IMR-90 (cell line): ENCODE measurements around the gene CEACAM7. TPM values are rescaled to one million over a fixed set of nuclear protein-coding genes. Genes with fewer than 3 reads are reported as not detected.

ENCODE experiments used
- ATAC-seq: fragments of 200-7000 bp; cut with Tn5 transposase; 2 replicates; pipeline ENCODE4 v1.9.1; 2020; ENCODE audit warnings: low read depth, mild to moderate bottlenecking, moderate library complexity
- BruUV-seq: library from RNA; stranded (reverse); fragments of 400-500 nt; replicated peaks from 2 replicates; lab custom pipeline; 2021; lab: Mats Ljungman, UMichigan
- CTCF ChIA-PET: fragments of 300-600 bp; formaldehyde crosslinking; extraction: SDS; loops from one replicate; lab custom pipeline; 2021; ENCODE audit warnings: antibody characterized with exemption; lab: Yijun Ruan, JAX
- POLR2A ChIA-PET: fragments of 300-600 bp; sonication (Branson Sonifier 250); formaldehyde crosslinking; loops from one replicate; lab custom pipeline; 2022; ENCODE audit warnings: antibody characterized with exemption; ENCODE audit not compliant: unreplicated experiment; lab: Charles Lee
- DNase-seq: peaks from one replicate; pipeline ENCODE4 v3.0.0; 2013
- H2AFZ ChIP-seq: replicated peaks from 2 replicates; pipeline ENCODE3; 2013; ENCODE audit warnings: low read length, mild to moderate bottlenecking; ENCODE audit not compliant: poor library complexity
- H2AK5ac ChIP-seq: 2 replicates; pipeline ENCODE4 v1.6.1; 2013; ENCODE audit warnings: low read depth, low read length, inconsistent platforms
- H2AK9ac ChIP-seq: replicated peaks from 2 replicates; pipeline ENCODE3; 2013; ENCODE audit warnings: mild to moderate bottlenecking, low read depth, low read length, moderate library complexity; ENCODE audit not compliant: poor library complexity
- H2BK120ac ChIP-seq: 2 replicates; pipeline ENCODE4 v1.6.1; 2013; ENCODE audit warnings: low read depth, low read length, inconsistent platforms
- H2BK15ac ChIP-seq: 3 replicates; pipeline ENCODE4 v1.6.1; 2013; ENCODE audit warnings: low read depth, low read length, inconsistent platforms
- H2BK20ac ChIP-seq: 2 replicates; pipeline ENCODE4 v1.6.1; 2013; ENCODE audit warnings: low read depth, mild to moderate bottlenecking, inconsistent platforms, low read length, moderate library complexity
- H2BK5ac ChIP-seq: 2 replicates; pipeline ENCODE4 v1.6.1; 2013; ENCODE audit warnings: mild to moderate bottlenecking, low read depth, low read length, inconsistent platforms; ENCODE audit not compliant: poor library complexity, severe bottlenecking
- H3K14ac ChIP-seq: replicated peaks from 2 replicates; pipeline ENCODE4 v1.6.1; 2013; ENCODE audit warnings: low read depth, low read length, inconsistent platforms
- H3K18ac ChIP-seq: 2 replicates; pipeline ENCODE4 v1.6.1; 2013; ENCODE audit warnings: low read depth, low read length, control low read depth
- H3K23ac ChIP-seq: 2 replicates; pipeline ENCODE4 v1.6.1; 2013; ENCODE audit warnings: low read depth, low read length, inconsistent platforms
- H3K27ac ChIP-seq: 2 replicates; pipeline ENCODE4 v1.5.1; 2013; ENCODE audit warnings: mild to moderate bottlenecking, control low read depth, low read length; ENCODE audit not compliant: insufficient read depth
- H3K27me3 ChIP-seq: 2 replicates; pipeline ENCODE4 v1.6.1; 2013; ENCODE audit warnings: low read length; ENCODE audit not compliant: control insufficient read depth, insufficient read depth
- H3K36me3 ChIP-seq: 2 replicates; pipeline ENCODE4 v1.6.1; 2013; ENCODE audit warnings: low read length, mixed read lengths; ENCODE audit not compliant: control insufficient read depth, insufficient read depth
- H3K4ac ChIP-seq: 2 replicates; pipeline ENCODE4 v1.6.1; 2013; ENCODE audit warnings: low read depth, low read length, inconsistent platforms
- H3K4me1 ChIP-seq: 2 replicates; pipeline ENCODE4 v1.6.1; 2013; ENCODE audit warnings: low read length, mixed read lengths; ENCODE audit not compliant: control insufficient read depth, insufficient read depth
- H3K4me2 ChIP-seq: 2 replicates; pipeline ENCODE4 v1.6.1; 2013; ENCODE audit warnings: low read depth, mild to moderate bottlenecking, control low read depth, low read length, moderate library complexity
- H3K4me3 ChIP-seq: 2 replicates; pipeline ENCODE4 v1.5.1; 2013; ENCODE audit warnings: low read depth, mild to moderate bottlenecking, control low read depth, low read length, moderate library complexity; ENCODE audit not compliant: insufficient read depth
- H3K56ac ChIP-seq: 2 replicates; pipeline ENCODE4 v1.6.1; 2013; ENCODE audit warnings: low read length, inconsistent platforms; ENCODE audit not compliant: insufficient read depth; ENCODE audit errors: extremely low read depth
- H3K79me1 ChIP-seq, 2 experiments: 2 replicates each; pipeline ENCODE4 v1.6.1; 2013; ENCODE audit warnings: low read length in 2 of 2, inconsistent platforms in 1 of 2, low read depth in 1 of 2
- H3K9ac ChIP-seq: 2 replicates; pipeline ENCODE4 v1.6.1; 2013; ENCODE audit warnings: low read depth, low read length, control low read depth
- H3K9me1 ChIP-seq: 2 replicates; pipeline ENCODE4 v1.6.1; 2013; ENCODE audit warnings: low read length, inconsistent platforms; ENCODE audit not compliant: insufficient read depth
- H3K9me3 ChIP-seq: 2 replicates; pipeline ENCODE4 v1.6.1; 2013; ENCODE audit warnings: low read length; ENCODE audit not compliant: control insufficient read depth, insufficient read depth
- H4K20me1 ChIP-seq: 2 replicates; pipeline ENCODE4 v1.6.1; 2013; ENCODE audit warnings: low read length, inconsistent platforms; ENCODE audit not compliant: insufficient read depth
- H4K5ac ChIP-seq: 2 replicates; pipeline ENCODE4 v1.6.1; 2013; ENCODE audit warnings: mild to moderate bottlenecking, low read depth, low read length, control low read depth
- H4K8ac ChIP-seq, 2 experiments: 2 replicates each; pipeline ENCODE4 v1.6.1; 2013; ENCODE audit warnings: low read depth in 2 of 2, low read length in 2 of 2, control low read depth in 1 of 2, inconsistent platforms in 1 of 2
- H4K91ac ChIP-seq: 2 replicates; pipeline ENCODE4 v1.6.1; 2013; ENCODE audit warnings: low read depth, low read length, inconsistent platforms; ENCODE audit not compliant: insufficient read depth
- BHLHE40 ChIP-seq: fragments of 150-350 bp; IDR thresholded peaks from 2 replicates; pipeline ENCODE4 v1.6.1; 2016; ENCODE audit warnings: mild to moderate bottlenecking, low read depth, low read length
- CEBPB ChIP-seq: IDR thresholded peaks from 2 replicates; pipeline ENCODE4 v1.6.1; 2012; ENCODE audit warnings: low read depth, low read length, improper control_type of control experiment
- CHD1 ChIP-seq: IDR thresholded peaks from 2 replicates; pipeline ENCODE4 v1.6.1; 2012; ENCODE audit warnings: low read depth, low read length, improper control_type of control experiment
- FOS ChIP-seq: fragments of 150-350 bp; IDR thresholded peaks from 2 replicates; pipeline ENCODE4 v1.6.1; 2016; ENCODE audit warnings: low read depth, low read length
- MAFK ChIP-seq: IDR thresholded peaks from 2 replicates; pipeline ENCODE4 v1.6.1; 2012; ENCODE audit warnings: low read depth, low read length, improper control_type of control experiment
- MAZ ChIP-seq: IDR thresholded peaks from 2 replicates; pipeline ENCODE4 v1.6.1; 2012; ENCODE audit warnings: low read depth, mild to moderate bottlenecking, low read length, improper control_type of control experiment, moderate library complexity, borderline replicate concordance
- MXI1 ChIP-seq: IDR thresholded peaks from 2 replicates; pipeline ENCODE4 v1.6.1; 2012; ENCODE audit warnings: low read depth, mild to moderate bottlenecking, low read length, moderate library complexity, borderline replicate concordance
- NFE2L2 ChIP-seq: fragments of 150-350 bp; IDR thresholded peaks from 2 replicates; pipeline ENCODE4 v1.6.1; 2016; ENCODE audit warnings: low read depth, mild to moderate bottlenecking, low read length
- POLR2A ChIP-seq: IDR thresholded peaks from 2 replicates; pipeline ENCODE4 v1.6.1; 2012; ENCODE audit warnings: mild to moderate bottlenecking, low read depth, low read length
- RCOR1 ChIP-seq: IDR thresholded peaks from 2 replicates; pipeline ENCODE4 v1.6.1; 2012; ENCODE audit warnings: mild to moderate bottlenecking, low read length, improper control_type of control experiment; ENCODE audit not compliant: insufficient replicate concordance
- RFX5 ChIP-seq: IDR thresholded peaks from 2 replicates; pipeline ENCODE4 v1.8.0; 2012; ENCODE audit warnings: low read depth, mild to moderate bottlenecking, low read length, moderate library complexity
- SMC3 ChIP-seq: fragments of 150-350 bp; IDR thresholded peaks from 2 replicates; pipeline ENCODE4 v1.6.1; 2016; ENCODE audit warnings: low read depth, mild to moderate bottlenecking, antibody characterized with exemption, low read length, moderate library complexity
- WGBS, 2 experiments: methylation state at CpG; one replicate each; pipeline versions ENCODE4 v1.1.5 to v1.1.7; 2013; ENCODE audit warnings: missing lambda C conversion rate in 2 of 2; ENCODE audit not compliant: insufficient read length in 1 of 2; ENCODE audit errors: extremely low coverage in 2 of 2; 5-methylcytosine and 5-hydroxymethylcytosine counted together
- dilution Hi-C: fragments of 300-500 bp; cut with HindIII; formaldehyde crosslinking; loops from one replicate; pipeline ENCODE4 v1.14.3; 2018; ENCODE audit warnings: low sequenced_read_pairs; ENCODE audit not compliant: unreplicated experiment
- in situ Hi-C: fragments of 300-500 bp; cut with MboI; formaldehyde crosslinking; loops from 3 replicates; pipeline ENCODE4 v1.14.3; 2019; ENCODE audit warnings: low sequenced_read_pairs, inconsistent platforms, mixed read lengths
- intact Hi-C: fragments of 100-400 bp; cut with micrococcal nuclease; formaldehyde crosslinking; loops from 2 replicates; pipeline ENCODE4 v1.10.0; 2022
- polyA plus RNA-seq, 3 experiments: library from polyadenylated mRNA; depleted of rRNA; stranded (reverse); fragments of >200 nt; gene quantifications; 2 replicates each; pipeline ENCODE4 v1.2.3, GENCODE V29; 2012; ENCODE audit warnings: low replicate concordance in 1 of 3
- total RNA-seq: library from RNA; depleted of rRNA; stranded (reverse); fragments of >200 nt; gene quantifications from 2 replicates; pipeline ENCODE4 v1.2.3, GENCODE V29; 2012
- TF ChIP-seq, protein P1 (sequence below): fragments of 150-350 bp; IDR thresholded peaks from 2 replicates; pipeline ENCODE4 v1.6.1; 2016; ENCODE audit warnings: low read depth, mild to moderate bottlenecking, low read length, moderate library complexity, borderline replicate concordance
- TF ChIP-seq, protein P2 (sequence below): fragments of 150-350 bp; IDR thresholded peaks from 2 replicates; pipeline ENCODE4 v1.6.1; 2017; ENCODE audit warnings: mild to moderate bottlenecking, antibody characterized with exemption, low read length, low read depth
- TF ChIP-seq, protein P3 (sequence below): conservative IDR thresholded peaks from 2 replicates; pipeline ENCODE4 v1.5.1; 2012; ENCODE audit warnings: mild to moderate bottlenecking, low read depth, low read length, improper control_type of control experiment

The CEACAM7 gene
- total and polyA plus RNA-seq, 2 of the 4 experiments (the other 2 are of a cell fraction), result not detected

DNA sequence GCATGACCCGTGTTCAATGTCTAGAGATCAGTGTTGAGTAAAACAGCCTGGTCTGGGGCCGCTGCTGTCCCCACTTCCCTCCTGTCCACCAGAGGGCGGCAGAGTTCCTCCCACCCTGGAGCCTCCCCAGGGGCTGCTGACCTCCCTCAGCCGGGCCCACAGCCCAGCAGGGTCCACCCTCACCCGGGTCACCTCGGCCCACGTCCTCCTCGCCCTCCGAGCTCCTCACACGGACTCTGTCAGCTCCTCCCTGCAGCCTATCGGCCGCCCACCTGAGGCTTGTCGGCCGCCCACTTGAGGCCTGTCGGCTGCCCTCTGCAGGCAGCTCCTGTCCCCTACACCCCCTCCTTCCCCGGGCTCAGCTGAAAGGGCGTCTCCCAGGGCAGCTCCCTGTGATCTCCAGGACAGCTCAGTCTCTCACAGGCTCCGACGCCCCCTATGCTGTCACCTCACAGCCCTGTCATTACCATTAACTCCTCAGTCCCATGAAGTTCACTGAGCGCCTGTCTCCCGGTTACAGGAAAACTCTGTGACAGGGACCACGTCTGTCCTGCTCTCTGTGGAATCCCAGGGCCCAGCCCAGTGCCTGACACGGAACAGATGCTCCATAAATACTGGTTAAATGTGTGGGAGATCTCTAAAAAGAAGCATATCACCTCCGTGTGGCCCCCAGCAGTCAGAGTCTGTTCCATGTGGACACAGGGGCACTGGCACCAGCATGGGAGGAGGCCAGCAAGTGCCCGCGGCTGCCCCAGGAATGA lies 18.9 kb upstream of the CEACAM7 start:
- ChIA-PET CTCF (interaction anchor here (1.1 kb wide), 1 partner anchor 9 kb away, joined by 4 read pairs; no protein-coding TSS in a partner anchor), POLR2A (no interaction called here)
- H2BK5ac ChIP-seq, result no peak overlapping the region
- ATAC-seq (peak; percentile 64; the same call in 1 of the 2 replicates), DNase-seq (no peak)
- dilution Hi-C loops, result no loop called here
- H3K9ac ChIP-seq, result no peak overlapping the region
- no peaks in the 10 kb centered on the region for H4K20me1 ChIP-seq
- no peak overlapping the region for H3K27ac ChIP-seq
- 0% methylated on average over 7 of the region's 26 CpGs; no CpG with 5 or more reads in 1 of the 2 experiments for WGBS, 2 experiments
- intact Hi-C loops, result no loop called here
- in situ Hi-C loops, result no loop called here
- no peak overlapping the region for H4K5ac ChIP-seq
- no peak overlapping the region for H3K56ac ChIP-seq
- peak overlapping the region; percentile 28 for H2AK9ac ChIP-seq
- H2AFZ ChIP-seq, result no peak overlapping the region
- H3K4ac ChIP-seq, result no peak overlapping the region
- no peaks in the 10 kb centered on the region for H3K36me3 ChIP-seq
- H2AK5ac ChIP-seq, result no peak overlapping the region
- H3K79me1 ChIP-seq, result no peaks in the 10 kb centered on the region
- no TSS peak for BruUV-seq
- no peaks in the 10 kb centered on the region for H3K9me3 ChIP-seq
- H3K14ac ChIP-seq, result no peak overlapping the region
- H2BK120ac ChIP-seq, result no peak overlapping the region
- no peak overlapping the region for H3K4me2 ChIP-seq
- H2BK20ac ChIP-seq, result no peak overlapping the region
- H3K9me1 ChIP-seq, result no peaks in the 10 kb centered on the region
- H4K91ac ChIP-seq, result no peak overlapping the region
- no peak overlapping the region for H2BK15ac ChIP-seq
- no peaks in the 10 kb centered on the region for H3K4me1 ChIP-seq
- H3K18ac ChIP-seq, result no peak overlapping the region
- H3K27me3 ChIP-seq, result no peaks in the 10 kb centered on the region; the same call in 1 of the 2 replicates
- H4K8ac ChIP-seq, result no peak overlapping the region
- no peak overlapping the region for H3K4me3 ChIP-seq
- H3K23ac ChIP-seq, result no peak overlapping the region
- TF ChIP-seq MAFK, result no peak
- no peak for TF ChIP-seq MAZ
- TF ChIP-seq, protein P1, sequence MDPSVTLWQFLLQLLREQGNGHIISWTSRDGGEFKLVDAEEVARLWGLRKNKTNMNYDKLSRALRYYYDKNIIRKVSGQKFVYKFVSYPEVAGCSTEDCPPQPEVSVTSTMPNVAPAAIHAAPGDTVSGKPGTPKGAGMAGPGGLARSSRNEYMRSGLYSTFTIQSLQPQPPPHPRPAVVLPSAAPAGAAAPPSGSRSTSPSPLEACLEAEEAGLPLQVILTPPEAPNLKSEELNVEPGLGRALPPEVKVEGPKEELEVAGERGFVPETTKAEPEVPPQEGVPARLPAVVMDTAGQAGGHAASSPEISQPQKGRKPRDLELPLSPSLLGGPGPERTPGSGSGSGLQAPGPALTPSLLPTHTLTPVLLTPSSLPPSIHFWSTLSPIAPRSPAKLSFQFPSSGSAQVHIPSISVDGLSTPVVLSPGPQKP, result no peak
- TF ChIP-seq CEBPB, result no peak
- no peak for TF ChIP-seq NFE2L2
- TF ChIP-seq, protein P2, sequence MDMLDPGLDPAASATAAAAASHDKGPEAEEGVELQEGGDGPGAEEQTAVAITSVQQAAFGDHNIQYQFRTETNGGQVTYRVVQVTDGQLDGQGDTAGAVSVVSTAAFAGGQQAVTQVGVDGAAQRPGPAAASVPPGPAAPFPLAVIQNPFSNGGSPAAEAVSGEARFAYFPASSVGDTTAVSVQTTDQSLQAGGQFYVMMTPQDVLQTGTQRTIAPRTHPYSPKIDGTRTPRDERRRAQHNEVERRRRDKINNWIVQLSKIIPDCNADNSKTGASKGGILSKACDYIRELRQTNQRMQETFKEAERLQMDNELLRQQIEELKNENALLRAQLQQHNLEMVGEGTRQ, result no peak
- TF ChIP-seq SMC3, result no peak
- TF ChIP-seq RCOR1, result no peak
- TF ChIP-seq, protein P3, sequence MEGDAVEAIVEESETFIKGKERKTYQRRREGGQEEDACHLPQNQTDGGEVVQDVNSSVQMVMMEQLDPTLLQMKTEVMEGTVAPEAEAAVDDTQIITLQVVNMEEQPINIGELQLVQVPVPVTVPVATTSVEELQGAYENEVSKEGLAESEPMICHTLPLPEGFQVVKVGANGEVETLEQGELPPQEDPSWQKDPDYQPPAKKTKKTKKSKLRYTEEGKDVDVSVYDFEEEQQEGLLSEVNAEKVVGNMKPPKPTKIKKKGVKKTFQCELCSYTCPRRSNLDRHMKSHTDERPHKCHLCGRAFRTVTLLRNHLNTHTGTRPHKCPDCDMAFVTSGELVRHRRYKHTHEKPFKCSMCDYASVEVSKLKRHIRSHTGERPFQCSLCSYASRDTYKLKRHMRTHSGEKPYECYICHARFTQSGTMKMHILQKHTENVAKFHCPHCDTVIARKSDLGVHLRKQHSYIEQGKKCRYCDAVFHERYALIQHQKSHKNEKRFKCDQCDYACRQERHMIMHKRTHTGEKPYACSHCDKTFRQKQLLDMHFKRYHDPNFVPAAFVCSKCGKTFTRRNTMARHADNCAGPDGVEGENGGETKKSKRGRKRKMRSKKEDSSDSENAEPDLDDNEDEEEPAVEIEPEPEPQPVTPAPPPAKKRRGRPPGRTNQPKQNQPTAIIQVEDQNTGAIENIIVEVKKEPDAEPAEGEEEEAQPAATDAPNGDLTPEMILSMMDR, result no peak; the same call in 1 of the 2 replicates
- no peak for TF ChIP-seq RFX5
- no peak for TF ChIP-seq POLR2A
- no peak for TF ChIP-seq BHLHE40
- TF ChIP-seq FOS, result no peak
- TF ChIP-seq MXI1, result no peak
- TF ChIP-seq CHD1, result no peak
